HG03432 (cell line): Measurements from ENCODE around the gene KCTD1.

Experiments used
- ATAC-seq: cut with Tn5 transposase; IDR thresholded peaks from one replicate; pipeline ENCODE4 v1.9.1; 2021; ENCODE audit warnings: mild to moderate bottlenecking, moderate library complexity; ENCODE audit not compliant: unreplicated experiment

The KCTD1 gene

DNA sequence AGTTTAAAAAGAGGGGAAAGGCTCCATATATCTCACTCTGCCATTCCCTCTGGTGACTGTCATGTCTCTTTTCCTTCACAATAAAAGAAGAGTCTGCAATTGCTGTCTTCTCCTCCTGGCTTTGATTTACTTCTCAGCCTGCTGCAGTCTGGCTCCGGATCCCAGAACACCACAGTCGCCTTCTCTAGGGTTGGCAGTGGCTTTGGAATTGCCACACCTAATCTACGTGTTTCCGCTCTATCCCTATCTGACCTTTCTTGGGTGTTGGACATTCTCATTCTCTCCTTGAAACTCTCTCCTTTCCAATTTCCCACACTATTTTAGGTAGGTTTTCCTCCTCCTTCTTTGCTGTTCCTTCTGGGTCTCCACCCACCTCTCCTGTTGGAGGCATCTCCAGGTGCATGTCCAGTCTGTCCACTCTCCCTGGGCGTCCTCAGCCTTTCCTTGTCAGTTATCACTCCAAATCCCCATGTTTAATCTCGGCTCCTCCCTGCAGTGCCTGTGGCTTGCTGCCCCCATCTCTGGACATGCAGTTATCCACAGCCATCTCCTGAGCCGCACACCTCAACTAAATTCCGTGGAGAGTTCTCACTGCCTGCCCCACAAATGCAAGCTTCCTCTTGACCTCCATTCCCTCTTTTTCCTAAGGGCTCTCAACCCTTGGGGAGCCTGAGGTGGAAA, 112.8 kb downstream of the KCTD1 start:
- ATAC-seq, result no peak

DNA sequence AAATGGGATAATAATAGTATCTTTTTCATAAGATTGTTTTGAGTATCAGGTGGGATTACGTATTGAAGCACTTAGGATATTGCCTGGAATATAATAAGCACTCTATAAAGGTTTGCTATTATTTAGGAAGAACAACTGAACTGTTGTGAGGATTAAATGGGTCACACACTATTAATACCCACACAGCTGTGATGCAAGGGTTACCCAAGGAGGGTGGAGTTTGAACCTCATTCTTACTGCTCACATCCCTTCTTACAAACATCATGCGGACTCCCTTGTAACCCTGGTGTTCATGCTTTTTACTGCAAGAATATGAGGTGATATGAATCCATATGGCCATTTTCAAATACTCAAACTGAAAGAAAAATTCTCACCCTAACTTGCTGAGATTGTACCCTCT, 113.5 kb downstream of the KCTD1 start:
- no peak for ATAC-seq

DNA sequence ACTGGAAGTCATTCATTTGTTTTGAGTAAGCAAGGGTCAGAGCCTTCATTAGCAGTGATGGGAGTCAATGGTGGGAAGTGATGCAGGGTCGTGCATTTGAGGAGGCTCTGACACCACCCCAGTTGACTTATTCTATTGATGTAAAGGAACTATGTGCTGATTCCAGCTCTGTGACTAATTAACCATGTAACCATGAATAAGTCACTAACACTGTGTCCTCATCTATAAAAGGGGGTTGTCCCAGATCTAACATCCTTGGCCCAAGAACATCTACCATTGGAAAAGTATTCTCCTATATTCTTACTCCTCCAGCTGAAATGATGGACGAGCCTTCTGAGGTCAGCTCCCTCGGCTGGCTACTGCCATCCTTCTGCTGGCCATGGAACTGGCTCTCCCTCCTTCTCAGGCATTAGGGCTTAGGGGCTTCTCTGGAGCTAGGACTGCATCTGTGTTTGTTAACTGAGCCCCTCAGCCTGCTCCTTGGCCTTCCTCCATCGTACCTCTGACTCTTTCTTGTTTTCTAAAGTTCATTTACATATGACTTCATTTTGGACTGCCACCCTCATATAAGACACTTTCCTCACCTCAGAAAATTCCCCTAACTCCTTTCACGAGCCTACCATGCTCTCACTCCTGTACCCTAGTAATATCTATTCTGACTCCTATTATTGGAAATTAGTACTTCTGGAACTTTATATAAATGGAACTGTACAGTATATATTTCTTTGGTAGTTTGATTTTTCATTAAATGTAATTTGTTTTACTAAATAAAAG, 115.5 kb downstream of the KCTD1 start:
- no peak for ATAC-seq

DNA sequence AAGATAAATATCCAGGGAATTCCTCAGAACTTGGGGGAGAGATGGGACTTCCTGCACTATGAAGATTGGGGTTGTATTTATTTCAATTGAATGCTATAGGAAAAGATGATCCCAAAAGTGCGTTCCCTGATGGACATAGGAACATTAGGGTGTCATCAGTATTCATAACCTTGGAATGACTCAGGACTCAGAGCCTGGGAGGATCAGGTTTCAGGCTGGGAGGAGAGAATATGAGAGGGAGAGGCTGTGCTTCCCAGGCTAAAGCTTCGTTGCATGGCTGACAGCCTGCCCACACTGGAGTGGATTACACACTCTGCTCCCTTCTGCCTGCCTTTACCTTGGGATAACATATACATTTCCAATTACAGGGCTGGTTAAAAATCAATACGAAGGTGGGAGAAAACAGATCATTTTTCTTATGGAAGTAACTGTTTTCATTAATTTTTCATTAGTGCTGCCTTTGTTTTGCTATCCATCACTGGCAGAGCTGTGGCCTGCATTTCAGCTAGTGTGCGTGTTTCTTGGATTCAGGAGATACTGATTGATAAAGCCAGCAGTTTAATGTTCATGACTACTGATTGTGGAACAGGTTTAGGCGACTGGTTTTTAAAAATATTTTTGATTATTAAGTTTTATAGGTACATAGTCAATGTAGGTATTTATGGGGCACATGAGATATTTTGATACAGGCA, 118.7 kb downstream of the KCTD1 start:
- no peak for ATAC-seq

DNA sequence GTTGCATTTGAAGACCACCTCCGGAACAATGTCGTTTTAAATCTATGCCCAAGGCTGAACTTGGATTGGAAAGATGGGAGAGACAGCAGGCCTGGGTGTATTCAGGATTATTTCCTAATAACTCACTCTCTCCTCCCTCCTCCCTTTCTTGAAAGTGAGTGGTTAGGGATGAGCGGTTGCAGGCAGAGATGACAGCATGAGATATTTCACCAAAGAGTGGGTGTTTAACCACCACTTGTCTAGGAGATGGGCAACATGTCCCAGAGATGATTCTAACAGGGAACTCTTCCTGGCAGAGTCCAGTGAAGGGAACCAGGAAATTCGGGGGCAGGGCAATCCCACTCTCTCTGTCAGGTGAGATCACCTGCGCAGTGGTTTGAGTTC, 123.2 kb downstream of the KCTD1 start:
- ATAC-seq, result no peak

DNA sequence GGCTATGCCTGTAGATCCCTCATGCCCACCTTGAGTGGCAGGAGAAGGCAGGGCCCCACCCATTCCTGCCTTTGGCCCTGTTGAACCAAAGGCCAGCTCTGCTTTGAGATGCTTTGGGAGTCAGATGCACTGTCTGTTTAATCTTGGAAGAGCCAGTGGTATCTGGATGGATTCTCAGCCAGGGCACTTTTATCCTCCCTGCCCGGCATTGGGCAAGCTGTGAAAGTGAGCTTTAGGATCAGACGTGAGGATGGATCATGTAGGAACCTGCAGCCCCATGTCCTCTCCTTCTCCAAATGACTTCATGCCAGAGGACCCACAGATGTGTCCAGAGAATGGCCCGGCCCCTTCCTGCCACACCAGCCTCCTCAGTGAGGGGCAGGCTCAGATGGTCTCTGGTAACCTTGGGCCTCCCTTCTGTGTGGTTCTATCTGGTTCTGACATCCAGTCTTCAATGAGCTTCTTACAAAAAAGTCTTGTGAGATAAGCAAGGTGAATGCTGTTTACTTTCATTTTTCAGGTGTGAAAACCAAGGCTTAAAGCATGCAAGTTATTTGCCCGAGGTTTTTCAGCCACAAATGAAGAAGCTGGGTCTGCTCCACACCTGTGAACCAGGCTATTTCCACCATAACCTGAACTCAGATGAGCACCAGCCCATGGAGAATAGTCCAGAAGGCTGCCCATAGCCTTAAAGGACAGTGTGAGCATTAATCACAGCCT, 123.8 kb downstream of the KCTD1 start:
- no peak for ATAC-seq

DNA sequence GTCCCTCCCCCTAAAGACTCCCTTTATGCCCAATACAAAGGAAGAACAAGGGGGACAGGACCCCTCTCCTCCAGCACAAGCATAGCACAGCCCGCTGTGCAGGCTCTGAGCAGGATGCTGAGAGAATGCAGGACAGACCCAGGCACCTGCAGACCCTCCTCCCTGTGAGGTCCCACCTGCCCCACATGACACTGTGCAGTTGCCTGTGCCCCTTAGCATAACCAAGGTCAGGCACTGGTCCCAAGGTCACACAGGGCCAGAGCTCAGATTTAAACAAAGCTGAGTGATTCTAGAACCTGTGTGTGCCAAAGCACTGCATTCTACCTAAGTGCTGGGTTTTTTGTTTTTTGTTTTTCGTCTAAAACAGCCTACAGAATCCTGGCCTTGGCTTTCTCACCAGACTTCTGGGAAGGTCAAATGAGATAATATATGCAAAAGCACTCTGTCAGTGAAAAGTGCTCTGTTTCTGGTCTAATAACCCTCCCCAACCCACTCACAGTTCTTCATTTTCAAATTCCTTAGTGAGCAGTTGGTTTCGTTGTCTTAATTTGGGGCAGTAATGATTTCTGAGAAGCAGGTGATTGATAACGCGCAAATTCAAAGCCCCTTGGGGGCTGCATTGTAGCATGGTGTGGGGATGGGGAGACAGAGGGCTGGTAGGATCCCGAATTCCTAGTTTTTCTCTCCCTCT, 125.7 kb downstream of the KCTD1 start:
- peak; percentile 83 for ATAC-seq

DNA sequence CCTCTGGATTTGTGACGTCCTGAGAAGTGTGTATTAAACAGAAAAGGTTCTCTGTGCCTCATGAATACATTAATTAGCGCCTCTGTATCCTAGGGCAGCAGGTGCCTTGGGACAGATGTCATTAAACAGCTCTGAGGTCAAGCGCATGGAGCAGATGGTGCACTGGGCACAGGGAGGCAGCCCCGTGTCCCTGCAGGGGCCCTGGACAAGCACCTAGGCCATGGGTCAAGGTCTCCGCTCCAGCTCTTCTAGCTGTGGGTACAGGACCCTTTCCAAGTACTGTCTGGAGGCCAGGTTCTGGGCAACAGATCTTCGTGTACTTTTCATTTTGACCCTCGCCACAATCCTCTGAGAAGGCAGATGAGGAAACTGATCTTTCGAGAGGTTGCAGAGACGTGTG, 126.4 kb downstream of the KCTD1 start:
- ATAC-seq, result no peak

DNA sequence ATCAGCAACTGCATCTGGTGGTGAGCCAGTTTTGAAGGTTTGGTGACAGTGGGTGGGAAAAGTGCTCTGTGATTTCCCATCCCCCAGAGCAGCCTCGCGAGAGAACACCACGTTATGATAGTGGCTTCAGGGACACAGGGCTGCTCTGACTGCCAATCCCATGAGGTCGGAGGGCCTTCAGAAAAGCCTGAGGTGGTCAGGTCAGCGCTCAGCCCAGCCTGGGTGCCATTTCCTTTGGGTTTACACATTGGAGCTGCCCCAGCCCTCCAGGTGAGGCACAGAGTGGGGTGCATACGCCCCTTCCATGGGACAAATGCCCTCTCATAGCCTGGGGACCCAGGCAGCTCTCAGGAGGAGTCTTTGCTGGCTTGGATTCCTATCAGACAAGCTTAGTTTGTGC, 126.8 kb downstream of the KCTD1 start:
- ATAC-seq, result no peak

DNA sequence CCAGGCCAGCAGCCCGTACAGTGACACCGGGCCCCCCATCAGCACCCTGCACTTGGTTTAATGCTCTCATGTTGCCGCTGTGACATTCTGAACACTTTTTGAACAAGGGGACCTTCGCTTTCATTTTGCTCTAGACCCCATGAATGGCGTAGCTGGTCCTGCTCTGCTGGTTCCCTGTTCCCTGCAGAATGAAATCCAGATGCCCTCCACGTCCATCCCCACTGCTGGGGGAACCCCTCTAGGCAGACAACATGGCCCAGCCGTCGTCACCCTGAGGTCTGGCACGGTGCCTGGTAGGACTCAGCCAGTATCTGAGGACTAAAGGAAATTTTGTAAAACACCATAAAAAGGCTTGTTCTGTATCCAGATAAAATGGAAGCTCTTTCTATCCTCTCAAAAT, 128.6 kb downstream of the KCTD1 start:
- no peak for ATAC-seq

DNA sequence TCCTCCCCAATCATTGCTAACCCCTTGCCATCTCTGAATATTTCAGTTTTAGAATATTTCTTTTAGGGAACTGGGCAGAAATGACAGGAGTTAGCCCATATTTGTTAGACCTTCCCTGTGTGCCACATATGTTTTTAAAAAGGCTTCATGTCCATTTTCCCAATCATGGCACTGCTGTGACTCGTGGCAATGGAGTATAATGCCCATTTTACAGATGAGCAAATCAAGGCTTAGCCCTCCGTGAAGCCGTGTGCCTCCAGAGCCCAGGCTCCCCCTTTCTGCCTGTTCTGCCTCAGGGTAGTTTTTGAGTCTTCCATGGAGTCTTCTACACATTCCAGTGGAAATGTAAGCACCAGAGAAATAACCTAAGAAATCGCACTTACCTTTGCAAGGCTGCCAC, 130.1 kb downstream of the KCTD1 start:
- ATAC-seq, result no peak

DNA sequence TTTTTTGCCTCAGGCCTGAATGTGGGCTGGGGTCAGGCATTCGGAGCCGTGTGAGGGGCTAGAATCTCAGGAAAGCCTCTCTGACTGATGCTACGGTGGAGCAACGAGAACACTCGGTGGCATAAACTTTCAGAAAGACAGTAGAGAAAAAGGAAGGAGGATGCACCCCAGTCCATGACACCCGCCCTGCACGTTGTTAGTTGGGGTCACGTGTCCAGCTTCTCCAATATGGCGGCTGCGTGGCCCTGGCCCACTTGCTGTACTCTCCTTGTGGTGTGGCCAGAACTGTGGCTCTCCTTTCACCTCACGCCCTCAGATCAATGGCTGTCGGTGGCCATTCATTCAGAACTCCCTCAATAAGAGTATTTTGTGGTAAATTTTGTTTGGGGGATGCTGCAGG, 131.2 kb downstream of the KCTD1 start:
- ATAC-seq, result no peak

DNA sequence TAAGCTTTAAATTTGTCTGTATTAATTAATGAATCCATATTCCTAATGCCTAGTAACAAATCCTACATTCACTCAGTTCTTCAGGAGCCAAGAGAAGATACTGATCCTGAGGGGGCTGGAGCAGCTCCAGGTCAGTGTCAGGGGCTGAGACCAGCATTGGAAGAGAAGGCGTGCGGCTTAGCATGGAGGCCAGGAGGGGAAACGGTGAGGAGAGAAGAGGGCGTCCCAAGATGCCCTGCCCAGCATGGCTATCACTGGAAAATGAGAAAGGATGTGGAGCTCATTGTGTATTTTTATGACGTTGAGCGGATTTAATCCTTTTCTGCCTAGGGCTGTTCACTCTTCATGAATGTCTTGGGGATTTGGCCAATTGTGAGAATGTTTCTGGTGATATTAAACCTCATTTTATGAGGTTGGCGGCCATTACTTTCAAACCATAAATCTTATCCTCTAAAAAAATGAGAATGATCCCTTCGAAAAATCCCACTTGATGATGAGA, 131.7 kb downstream of the KCTD1 start:
- ATAC-seq, result no peak

DNA sequence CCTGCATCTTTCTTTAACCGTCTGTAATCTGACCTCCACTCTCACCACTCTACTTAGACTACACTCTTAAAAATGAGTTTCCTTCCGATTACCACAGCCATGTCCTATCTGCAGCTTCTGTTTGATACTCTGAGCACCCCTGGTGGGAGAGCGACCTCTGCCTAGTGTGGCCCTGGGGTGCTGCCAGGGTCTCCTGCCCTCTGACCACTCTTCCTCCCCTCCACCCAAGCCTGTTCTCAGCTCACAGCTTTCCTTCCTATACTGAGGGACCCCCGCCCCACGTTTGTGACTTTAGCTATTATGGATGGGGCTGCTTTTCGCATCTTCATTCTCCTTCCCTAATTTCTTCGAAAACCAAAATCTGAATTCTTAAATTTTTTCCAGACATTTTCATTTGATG, 132.7 kb downstream of the KCTD1 start:
- ATAC-seq, result no peak

DNA sequence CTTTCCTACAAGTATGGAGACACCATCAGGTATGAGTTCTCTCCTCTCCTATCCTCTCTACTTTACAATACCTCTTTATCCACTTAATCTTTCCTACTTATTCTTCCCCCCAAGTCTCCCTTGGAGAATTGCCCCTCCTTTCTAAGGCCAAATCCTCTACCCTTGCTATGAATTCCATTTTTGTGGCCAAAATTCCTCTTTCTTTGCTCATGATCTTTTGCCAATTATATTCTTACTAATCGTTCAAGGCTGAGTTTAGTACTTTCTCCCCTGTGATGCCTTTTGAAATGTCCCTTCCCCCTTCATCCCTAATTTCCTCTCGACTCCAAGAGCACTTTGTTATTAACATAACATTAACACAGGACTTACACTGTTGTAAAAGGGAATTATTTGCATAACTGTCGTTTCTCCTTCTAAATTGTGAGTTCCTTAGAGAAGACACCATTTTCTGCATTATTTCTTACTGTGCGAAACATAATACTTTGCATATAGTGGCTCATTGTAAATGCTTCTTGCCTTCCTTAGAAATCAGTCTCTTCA, 133.4 kb downstream of the KCTD1 start:
- ATAC-seq, result no peak

DNA sequence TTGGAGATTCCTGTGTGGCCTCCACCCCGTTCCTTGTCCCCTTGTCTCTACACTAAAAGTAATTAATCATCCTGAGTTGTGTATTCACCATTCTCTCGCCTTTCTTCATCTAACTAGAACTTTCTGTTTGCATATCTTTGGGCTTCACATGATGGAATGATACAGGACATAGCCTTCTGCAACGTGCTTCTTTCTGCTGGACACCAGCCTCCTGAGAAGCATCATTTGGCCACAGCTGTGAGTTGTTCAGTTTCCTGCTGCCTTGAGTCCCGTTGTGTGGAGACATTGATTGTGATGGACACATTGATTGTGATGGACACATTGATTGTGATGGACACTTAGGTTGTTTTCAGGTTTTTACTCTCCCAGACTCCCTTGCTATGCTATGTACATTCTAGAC, 139.3 kb downstream of the KCTD1 start:
- ATAC-seq, result no peak

DNA sequence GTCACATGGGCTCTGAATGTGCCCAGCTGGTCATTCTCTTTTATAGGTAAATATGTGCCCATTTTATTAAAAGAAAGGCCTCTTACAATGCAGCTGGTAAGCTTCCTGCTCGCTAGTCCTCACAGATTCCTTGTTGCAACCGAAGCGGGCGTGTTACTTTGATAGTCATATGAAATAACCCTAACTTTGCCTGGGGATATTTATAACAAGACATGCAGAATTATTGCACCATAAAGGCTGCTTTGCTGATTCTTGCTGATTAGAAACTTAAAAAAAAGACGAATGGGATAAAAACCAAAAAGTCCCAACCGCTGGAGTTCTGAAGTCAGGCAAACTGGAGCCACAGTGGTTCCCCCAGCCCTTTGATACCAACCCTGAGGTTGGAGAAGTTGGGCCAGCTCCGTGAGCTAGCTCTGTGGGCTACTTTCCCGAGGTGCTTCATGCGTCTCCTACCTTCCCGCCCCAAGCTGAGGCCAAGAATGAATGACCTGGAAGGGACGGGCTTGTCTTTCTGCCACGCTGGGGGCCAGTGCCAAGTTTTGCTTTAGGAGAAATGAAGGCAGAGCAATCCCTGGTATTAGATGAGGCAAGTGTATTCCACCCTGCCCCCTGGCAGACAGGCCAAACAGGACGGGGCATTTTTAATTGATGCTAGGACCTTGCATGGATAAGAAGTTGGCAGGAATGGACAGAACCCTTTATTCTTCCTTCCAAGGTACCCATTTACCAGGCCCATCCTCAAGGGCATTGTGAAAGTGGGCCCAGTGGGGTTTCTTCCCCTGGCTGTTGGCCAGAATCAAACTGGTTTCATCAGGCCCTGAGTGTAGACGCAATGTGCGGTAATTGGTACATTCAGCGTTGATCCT, 140.4 kb downstream of the KCTD1 start:
- ATAC-seq, result no peak

DNA sequence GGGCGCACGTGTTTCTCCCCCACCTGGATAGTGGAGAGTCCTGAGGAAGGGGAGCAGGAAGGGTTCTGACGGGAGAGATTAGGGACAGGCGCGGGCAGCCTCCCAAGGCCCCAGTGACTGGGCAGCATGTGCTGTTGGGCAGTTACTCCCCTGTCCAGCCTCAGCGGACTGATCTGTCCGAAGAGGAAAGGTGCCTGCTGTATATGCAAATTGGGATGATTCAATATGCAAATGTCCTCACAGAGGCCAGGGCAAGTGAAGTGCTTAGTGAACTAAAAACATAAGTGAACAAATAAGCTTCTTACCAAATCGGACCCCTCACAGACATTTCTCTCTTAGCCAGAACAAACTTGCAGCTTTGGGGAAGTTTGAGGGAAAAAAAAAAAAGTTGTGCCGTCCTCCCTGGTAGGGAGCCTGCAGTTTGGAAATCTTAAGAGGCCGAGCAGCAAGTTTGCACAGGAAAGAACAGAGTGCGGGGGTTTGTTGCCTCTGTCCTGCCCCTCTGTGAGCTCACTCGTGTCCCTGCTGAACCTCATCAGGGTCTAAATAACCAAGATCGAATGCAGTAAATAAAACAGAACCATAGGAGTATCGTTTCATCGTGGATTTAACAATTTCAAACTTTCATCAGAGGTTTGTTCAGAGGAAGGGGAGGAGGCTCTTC, 141.4 kb downstream of the KCTD1 start:
- ATAC-seq, result no peak

DNA sequence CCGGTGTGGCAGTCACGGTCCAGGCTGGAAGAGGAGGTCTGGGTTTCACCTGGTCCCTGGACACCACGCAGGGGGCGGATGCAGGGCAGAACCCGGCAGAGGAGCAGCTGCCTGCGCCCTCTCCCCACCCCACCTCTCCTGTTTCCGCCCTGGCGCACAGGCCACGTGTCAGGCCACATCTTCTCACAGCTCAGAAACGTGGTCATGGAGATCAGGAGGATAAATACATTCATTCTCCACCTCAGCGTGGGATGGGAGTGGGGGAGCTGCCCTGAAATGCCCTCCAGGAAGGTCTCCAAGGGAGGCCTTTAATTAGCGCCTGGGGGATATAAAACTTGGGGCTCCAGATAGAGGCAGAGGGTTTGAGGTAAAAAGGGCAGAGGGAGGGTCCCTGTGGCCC, 142.0 kb downstream of the KCTD1 start:
- ATAC-seq, result no peak
